ENCODE measurements around the gene U2AF1L4.
A peak's percentile ranks its signal among the peaks of the same experiment; 100 is the strongest.
"Not testable (repeated sequence)": the region's sequence is repeated elsewhere in the genome, so short reads cannot be mapped to it uniquely, and the experiment has no call there.

Gene U2AF1L4

GRCh38 chr19:35724132-35724531 is 21.1 kb downstream of the U2AF1L4 start:
- Mint-ChIP-seq H3K36me3 (ENCODE audit: low read depth) (peaks cover 100% of the 10 kb centered on the region), H3K4me1 (ENCODE audit: low read depth) (peaks cover 25% of the 10 kb centered on the region)
- H3K9me3 Mint-ChIP-seq; intact Hi-C loops (cut with micrococcal nuclease); H3K27me3 Mint-ChIP-seq; H3K27ac Mint-ChIP-seq; H3K4me3 Mint-ChIP-seq: not testable (repeated sequence)

GRCh38 chr19:35723671-35724070 is 21.5 kb downstream of the U2AF1L4 start:
- Mint-ChIP-seq H3K27ac (no peak overlapping the region), H3K27me3 (no peaks in the 10 kb centered on the region), H3K9me3 (no peaks in the 10 kb centered on the region), H3K4me1 (ENCODE audit: low read depth) (peaks cover 30% of the 10 kb centered on the region), H3K36me3 (ENCODE audit: low read depth) (peaks cover 95% of the 10 kb centered on the region), H3K4me3 (no peak overlapping the region)
- intact Hi-C loops (cut with micrococcal nuclease): no loop called here

DNA sequence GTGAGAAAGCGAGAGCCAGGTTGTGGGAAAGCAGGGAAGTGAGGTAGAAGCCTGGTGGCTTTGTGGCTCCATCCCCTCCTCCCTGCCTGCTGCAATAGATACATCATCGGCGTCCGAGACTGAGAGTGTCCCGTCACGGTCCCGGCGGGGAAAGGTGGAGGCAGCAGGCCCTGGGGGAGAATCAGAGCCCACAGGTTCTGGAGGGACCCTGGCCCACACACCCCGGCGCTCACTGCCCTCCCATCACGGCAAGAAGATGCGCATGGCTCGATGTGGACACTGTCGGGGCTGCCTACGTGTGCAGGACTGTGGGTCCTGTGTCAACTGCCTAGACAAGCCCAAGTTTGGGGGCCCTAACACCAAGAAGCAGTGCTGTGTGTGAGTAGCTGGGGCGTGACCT is 22.3 kb downstream of the U2AF1L4 start:
- Mint-ChIP-seq H3K27me3 (no peaks in the 10 kb centered on the region), H3K4me3 (no peak overlapping the region), H3K4me1 (ENCODE audit: low read depth) (peaks cover 30% of the 10 kb centered on the region), H3K36me3 (ENCODE audit: low read depth) (peaks cover 87% of the 10 kb centered on the region), H3K27ac (no peak overlapping the region), H3K9me3 (no peaks in the 10 kb centered on the region)
- intact Hi-C loops (cut with micrococcal nuclease): no loop called here

DNA sequence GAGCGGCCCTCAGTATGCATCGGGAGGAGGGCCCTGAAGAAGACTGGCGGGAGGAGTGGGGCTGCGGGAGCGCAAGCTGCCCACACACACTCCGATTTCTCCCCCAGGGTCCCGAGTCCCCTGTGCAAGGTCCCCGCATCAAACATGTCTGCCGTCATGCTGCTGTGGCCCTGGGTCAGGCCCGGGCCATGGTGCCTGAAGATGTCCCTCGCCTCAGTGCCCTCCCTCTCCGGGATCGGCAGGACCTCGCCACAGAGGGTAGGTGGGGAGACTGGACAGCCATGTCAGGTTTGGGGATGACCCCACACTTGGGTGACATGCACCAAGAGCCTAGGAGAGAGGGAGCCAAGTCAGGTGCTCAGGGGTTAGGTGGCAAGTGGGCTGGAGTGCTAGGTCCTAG is 22.8 kb downstream of the U2AF1L4 start:
- H3K4me1 Mint-ChIP-seq (ENCODE audit: low read depth): peaks cover 30% of the 10 kb centered on the region
- peaks cover 83% of the 10 kb centered on the region for H3K36me3 Mint-ChIP-seq (ENCODE audit: low read depth)
- no peak overlapping the region for H3K4me3 Mint-ChIP-seq
- no peaks in the 10 kb centered on the region for H3K9me3 Mint-ChIP-seq
- intact Hi-C loops (cut with micrococcal nuclease): no loop called here
- no peaks in the 10 kb centered on the region for H3K27me3 Mint-ChIP-seq
- H3K27ac Mint-ChIP-seq: no peak overlapping the region

GRCh38 chr19:35721374-35721773 is 23.8 kb downstream of the U2AF1L4 start:
- Mint-ChIP-seq H3K4me1 (ENCODE audit: low read depth) (peaks cover 35% of the 10 kb centered on the region), H3K4me3 (no peak overlapping the region), H3K27ac (peak overlapping the region; percentile 24), H3K27me3 (no peaks in the 10 kb centered on the region), H3K9me3 (no peaks in the 10 kb centered on the region), H3K36me3 (ENCODE audit: low read depth) (peaks cover 77% of the 10 kb centered on the region)
- intact Hi-C loops (cut with micrococcal nuclease): no loop called here

GRCh38 chr19:35720648-35721047 is 24.6 kb downstream of the U2AF1L4 start:
- H3K9me3 Mint-ChIP-seq: no peaks in the 10 kb centered on the region
- peak overlapping the region; percentile 24 for H3K27ac Mint-ChIP-seq
- intact Hi-C loops (cut with micrococcal nuclease): no loop called here
- H3K4me1 Mint-ChIP-seq (ENCODE audit: low read depth): peaks cover 42% of the 10 kb centered on the region
- H3K36me3 Mint-ChIP-seq (ENCODE audit: low read depth): peaks cover 72% of the 10 kb centered on the region
- H3K27me3 Mint-ChIP-seq: peaks cover 1% of the 10 kb centered on the region
- no peak overlapping the region for H3K4me3 Mint-ChIP-seq

DNA sequence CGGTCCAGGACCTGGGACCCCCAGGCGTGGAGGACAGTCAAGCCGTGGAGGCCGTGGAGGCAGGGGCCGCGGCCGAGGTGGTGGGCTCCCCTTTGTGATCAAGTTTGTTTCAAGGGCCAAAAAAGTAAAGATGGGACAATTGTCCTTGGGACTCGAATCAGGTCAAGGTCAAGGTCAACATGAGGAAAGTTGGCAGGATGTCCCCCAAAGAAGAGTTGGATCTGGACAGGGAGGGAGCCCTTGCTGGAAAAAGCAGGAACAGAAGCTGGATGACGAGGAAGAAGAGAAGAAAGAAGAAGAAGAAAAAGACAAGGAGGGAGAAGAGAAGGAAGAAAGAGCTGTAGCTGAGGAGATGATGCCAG is 25.1 kb downstream of the U2AF1L4 start:
- no peak overlapping the region for H3K4me3 Mint-ChIP-seq
- intact Hi-C loops (cut with micrococcal nuclease): no loop called here
- H3K9me3 Mint-ChIP-seq: no peaks in the 10 kb centered on the region
- peak overlapping the region; percentile 16 for H3K27ac Mint-ChIP-seq
- peaks cover 44% of the 10 kb centered on the region for H3K4me1 Mint-ChIP-seq (ENCODE audit: low read depth)
- peaks cover 66% of the 10 kb centered on the region for H3K36me3 Mint-ChIP-seq (ENCODE audit: low read depth)
- H3K27me3 Mint-ChIP-seq: peaks cover 1% of the 10 kb centered on the region

DNA sequence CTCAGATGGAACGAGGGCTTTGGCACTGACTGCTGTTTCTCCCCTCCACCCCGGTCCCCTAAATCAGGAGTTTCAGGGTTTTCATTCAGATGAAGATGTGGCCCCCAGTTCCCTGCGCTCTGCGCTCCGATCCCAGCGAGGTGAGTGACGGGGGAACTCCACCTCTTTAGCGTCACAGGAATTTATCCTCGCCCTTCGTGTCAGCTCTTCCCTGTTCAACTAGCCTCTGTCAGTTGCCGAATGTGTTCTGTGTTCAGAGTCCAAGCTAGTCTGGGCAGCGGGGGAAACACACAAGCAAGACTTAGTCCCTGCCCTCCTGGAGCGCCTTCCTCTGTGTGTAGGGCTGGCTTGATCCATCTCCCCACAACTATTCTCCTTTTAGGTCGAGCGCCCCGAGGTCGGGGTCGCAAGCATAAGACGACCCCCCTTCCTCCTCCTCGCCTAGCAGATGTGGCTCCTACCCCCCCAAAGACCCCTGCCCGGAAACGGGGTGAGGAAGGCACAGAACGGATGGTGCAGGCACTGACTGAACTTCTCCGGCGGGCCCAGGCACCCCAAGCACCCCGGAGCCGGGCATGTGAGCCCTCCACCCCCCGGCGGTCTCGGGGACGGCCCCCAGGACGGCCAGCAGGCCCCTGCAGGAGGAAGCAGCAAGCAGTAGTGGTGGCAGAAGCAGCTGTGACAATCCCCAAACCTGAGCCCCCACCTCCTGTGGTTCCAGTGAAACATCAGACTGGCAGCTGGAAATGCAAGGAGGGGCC is 25.6 kb downstream of the U2AF1L4 start:
- Mint-ChIP-seq H3K27ac (peak overlapping the region; percentile 66), H3K36me3 (ENCODE audit: low read depth) (peaks cover 61% of the 10 kb centered on the region), H3K4me1 (ENCODE audit: low read depth) (peaks cover 49% of the 10 kb centered on the region), H3K9me3 (no peaks in the 10 kb centered on the region), H3K27me3 (peaks cover 5% of the 10 kb centered on the region), H3K4me3 (peak overlapping the region; percentile 81)
- intact Hi-C loops (cut with micrococcal nuclease): no loop called here

- Mint-ChIP-seq H3K9me3 (no peaks in the 10 kb centered on the region), H3K4me3 (peak overlapping the region; percentile 81), H3K4me1 (ENCODE audit: low read depth) (peaks cover 54% of the 10 kb centered on the region), H3K27ac (peak overlapping the region; percentile 66), H3K27me3 (peaks cover 15% of the 10 kb centered on the region), H3K36me3 (ENCODE audit: low read depth) (peaks cover 50% of the 10 kb centered on the region)
- intact Hi-C loops (cut with micrococcal nuclease): no loop called here
Measured at GRCh38 chr19:35718345-35719041, 26.7 kb downstream of the U2AF1L4 start.

DNA sequence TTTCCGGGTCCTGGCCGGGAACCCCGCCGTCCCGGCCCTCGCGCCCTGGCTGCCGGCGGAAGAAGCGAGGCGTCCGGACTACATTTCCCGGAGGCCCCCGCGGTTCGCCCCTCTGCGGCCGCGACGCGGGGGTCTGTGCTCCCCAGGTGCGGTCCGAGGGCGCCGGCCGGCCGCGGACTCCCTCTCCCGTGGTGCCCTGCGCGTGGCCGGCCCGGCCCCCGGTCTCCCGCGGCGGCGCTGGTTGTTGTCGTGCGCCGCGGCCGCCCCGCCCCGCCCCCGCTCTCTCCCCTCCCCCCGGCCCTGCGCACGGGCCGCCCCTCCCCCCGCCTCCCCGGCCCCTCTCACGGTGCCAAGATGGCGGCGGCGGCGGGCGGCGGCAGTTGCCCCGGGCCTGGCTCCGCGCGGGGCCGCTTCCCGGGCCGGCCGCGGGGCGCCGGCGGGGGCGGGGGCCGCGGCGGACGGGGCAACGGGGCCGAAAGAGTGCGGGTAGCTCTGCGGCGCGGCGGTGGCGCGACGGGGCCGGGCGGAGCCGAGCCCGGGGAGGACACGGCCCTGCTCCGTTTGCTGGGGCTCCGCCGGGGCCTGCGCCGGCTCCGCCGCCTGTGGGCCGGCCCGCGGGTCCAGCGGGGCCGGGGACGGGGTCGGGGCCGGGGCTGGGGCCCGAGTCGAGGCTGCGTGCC is 27.4 kb downstream of the U2AF1L4 start, which contains the start of gene KMT2B:
KMT2B (plus strand) TSS at position 339 of the 680 bp plus-strand sequence; CDS start at position 355, 16 bp downstream.
- peaks cover 43% of the 10 kb centered on the region for H3K36me3 Mint-ChIP-seq (ENCODE audit: low read depth)
- intact Hi-C loops (cut with micrococcal nuclease): loop anchor here (1.0 to 2.0 kb wide), 2 partner anchors 25 to 31 kb away; partner anchors contain the start of gene LIN37
- peaks cover 54% of the 10 kb centered on the region for H3K4me1 Mint-ChIP-seq (ENCODE audit: low read depth)
- peaks cover 17% of the 10 kb centered on the region for H3K27me3 Mint-ChIP-seq
- H3K4me3 Mint-ChIP-seq: peak within 1 kb of the TSS; percentile 91
- no peaks in the 10 kb centered on the region for H3K9me3 Mint-ChIP-seq
- peak within 1 kb of the TSS; percentile 87 for H3K27ac Mint-ChIP-seq

- intact Hi-C loops (cut with micrococcal nuclease): loop anchor here (1.0 to 2.0 kb wide), 2 partner anchors 24 to 32 kb away; partner anchors contain the start of gene LIN37
- H3K4me3 Mint-ChIP-seq: peak overlapping the region; percentile 91
- H3K36me3 Mint-ChIP-seq (ENCODE audit: low read depth): peaks cover 35% of the 10 kb centered on the region
- peaks cover 54% of the 10 kb centered on the region for H3K4me1 Mint-ChIP-seq (ENCODE audit: low read depth)
- peaks cover 22% of the 10 kb centered on the region for H3K27me3 Mint-ChIP-seq
- no peaks in the 10 kb centered on the region for H3K9me3 Mint-ChIP-seq
- peak overlapping the region; percentile 87 for H3K27ac Mint-ChIP-seq
Measured at GRCh38 chr19:35716801-35717664, 28.2 kb downstream of the U2AF1L4 start.

- peaks cover 25% of the 10 kb centered on the region for H3K27me3 Mint-ChIP-seq
- H3K27ac Mint-ChIP-seq: peak overlapping the region; percentile 87
- H3K4me1 Mint-ChIP-seq (ENCODE audit: low read depth): peaks cover 50% of the 10 kb centered on the region
- H3K36me3 Mint-ChIP-seq (ENCODE audit: low read depth): peaks cover 27% of the 10 kb centered on the region
- peak overlapping the region; percentile 91 for H3K4me3 Mint-ChIP-seq
- H3K9me3 Mint-ChIP-seq: no peaks in the 10 kb centered on the region
- intact Hi-C loops (cut with micrococcal nuclease): loop anchor here (2.0 kb wide), 1 partner anchor 33 kb away; the partner anchor contains the start of gene LIN37
Measured at GRCh38 chr19:35715981-35716800, 29.0 kb downstream of the U2AF1L4 start.
